Mucosa of rectum (tissue), 2 donors: ENCODE measurements around the gene SERPINA10.
"Not testable (repeated sequence)": the region's sequence is repeated elsewhere in the genome, so short reads cannot be mapped to it uniquely, and the experiment has no call there.

Source experiments
- H3K27ac ChIP-seq, 2 donors: one replicate each; pipeline ENCODE4 v1.7.0; 2013; ENCODE audit warnings: inconsistent platforms in 2 of 2, low read depth in 2 of 2, low read length in 2 of 2
- H3K27me3 ChIP-seq, 2 donors: one replicate each; pipeline ENCODE4 v1.7.0; 2013; ENCODE audit warnings: low read length in 2 of 2; ENCODE audit not compliant: control insufficient read depth in 2 of 2, insufficient read depth in 2 of 2
- H3K36me3 ChIP-seq, 2 donors: one replicate each; pipeline ENCODE4 v1.7.0; 2013; ENCODE audit warnings: low read length in 2 of 2; ENCODE audit not compliant: control insufficient read depth in 2 of 2, insufficient read depth in 2 of 2
- H3K4me1 ChIP-seq, 2 donors: one replicate each; pipeline ENCODE4 v1.7.0; 2013; ENCODE audit warnings: low read length in 2 of 2, mild to moderate bottlenecking in 1 of 2; ENCODE audit not compliant: control insufficient read depth in 2 of 2, insufficient read depth in 2 of 2
- H3K4me3 ChIP-seq, 2 donors: one replicate each; pipeline ENCODE4 v1.7.0; 2013; ENCODE audit warnings: low read length in 2 of 2
- H3K9ac ChIP-seq, 2 donors: one replicate each; pipeline ENCODE4 v1.7.0; 2013; ENCODE audit warnings: low read length in 2 of 2, low read depth in 1 of 2, mild to moderate bottlenecking in 1 of 2
- H3K9me3 ChIP-seq, 2 donors: one replicate each; pipeline ENCODE4 v1.7.0; 2013; ENCODE audit warnings: low read length in 2 of 2; ENCODE audit not compliant: control insufficient read depth in 2 of 2
- donor health status: healthy.
- donor health status: Normal muscosa, but diverticular disease.

SERPINA10 gene

DNA sequence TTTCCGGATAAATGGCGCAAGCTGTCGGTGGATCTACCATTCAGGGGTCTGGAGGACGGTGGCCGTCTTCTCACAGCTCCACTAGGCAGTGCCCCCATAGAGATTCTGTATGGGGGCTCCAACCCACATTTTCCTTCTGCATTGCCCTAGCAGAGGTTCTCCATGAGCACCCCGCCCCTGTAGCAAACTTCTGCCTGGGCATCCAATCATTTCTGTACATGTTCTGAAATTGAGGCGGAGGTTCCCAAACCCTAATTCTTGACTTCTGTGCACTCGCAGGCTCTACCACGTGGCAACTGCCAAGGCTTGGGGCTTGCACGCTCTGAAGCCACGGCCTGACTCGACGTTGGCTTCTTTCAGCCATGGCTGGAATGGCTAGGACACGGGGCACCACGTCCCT, 5.1 kb upstream of the SERPINA10 start:
- H3K27me3 ChIP-seq = no peaks in the 10 kb centered on the region
- no peak overlapping the region for H3K4me3 ChIP-seq

DNA sequence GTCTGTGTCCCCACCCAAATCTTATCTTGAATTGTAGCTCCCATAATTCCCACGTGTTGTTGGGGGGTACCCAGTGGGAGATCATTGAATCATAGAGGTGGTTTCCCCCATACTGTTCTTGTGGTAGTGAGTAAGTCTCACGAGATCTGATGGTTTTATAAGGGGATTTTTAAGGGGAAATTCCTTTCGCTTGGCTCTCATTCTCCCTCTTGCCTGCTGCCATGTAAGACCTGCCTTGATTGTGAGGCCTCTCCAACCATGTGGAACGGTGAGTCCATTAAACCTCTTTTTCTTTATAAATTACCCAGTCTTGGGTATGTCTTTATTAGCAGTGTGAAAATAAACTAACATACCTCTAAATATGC, 3.1 kb upstream of the SERPINA10 start:
- H3K4me3 ChIP-seq, H3K27ac ChIP-seq, H3K9ac ChIP-seq, H3K9me3 ChIP-seq, H3K4me1 ChIP-seq, H3K36me3 ChIP-seq, H3K27me3 ChIP-seq: not testable (repeated sequence)

More for the DNA sequence above, 5.1 kb upstream of the SERPINA10 start:
- H3K4me1 ChIP-seq = no peaks in the 10 kb centered on the region
- H3K27ac ChIP-seq = no peak overlapping the region
- H3K9ac ChIP-seq = no peak overlapping the region
- no peaks in the 10 kb centered on the region for H3K36me3 ChIP-seq
- H3K9me3 ChIP-seq = no peaks in the 10 kb centered on the region

DNA sequence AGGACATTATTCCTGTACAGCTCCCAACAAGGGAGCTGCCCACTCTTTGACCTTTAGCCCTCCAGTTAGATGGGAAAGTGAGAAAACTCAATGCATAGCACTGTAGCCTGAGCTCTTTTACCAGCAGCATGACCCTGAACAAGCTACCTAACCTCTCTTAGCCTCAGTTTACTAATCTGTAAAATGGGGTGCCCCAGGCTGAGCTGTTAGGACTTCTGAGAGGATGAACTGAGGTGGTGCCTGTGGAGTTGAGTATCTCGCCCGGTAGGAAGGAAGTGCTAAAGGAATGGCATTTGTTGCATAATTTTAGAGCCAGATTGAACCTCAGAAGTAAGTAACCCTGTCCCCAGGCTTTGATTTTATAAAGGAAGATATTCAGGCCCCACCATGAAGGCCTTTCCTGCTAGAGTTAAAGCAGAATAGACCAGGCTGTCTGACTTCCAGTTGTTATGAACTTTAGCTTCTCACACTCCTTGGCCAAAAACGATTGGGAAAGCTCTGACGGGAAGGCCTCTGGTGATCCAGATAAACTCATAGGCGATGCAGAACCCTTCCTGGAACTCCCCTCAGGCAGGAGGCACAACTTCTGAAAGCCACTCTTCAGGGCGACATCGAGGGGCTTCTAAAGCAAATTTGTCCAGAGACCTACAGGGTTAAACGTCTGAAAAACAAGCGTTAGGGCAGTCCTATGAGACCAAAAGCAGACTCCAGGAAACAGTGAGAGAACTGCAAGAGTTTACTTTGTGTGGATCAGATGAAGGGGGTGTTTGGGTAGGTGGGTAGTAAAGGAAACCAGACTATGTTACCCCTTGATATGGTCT, 2.5 kb upstream of the SERPINA10 start:
- Histone ChIP-seq H3K9me3 (no peaks in the 10 kb centered on the region), H3K36me3 (no peaks in the 10 kb centered on the region), H3K27me3 (peaks cover 0 to 2% of the 10 kb centered on the region in 2 donors), H3K4me1 (peaks cover 0 to 5% of the 10 kb centered on the region in 2 donors), H3K4me3 (no peak overlapping the region), H3K27ac (no peak overlapping the region), H3K9ac (no peak overlapping the region)

DNA sequence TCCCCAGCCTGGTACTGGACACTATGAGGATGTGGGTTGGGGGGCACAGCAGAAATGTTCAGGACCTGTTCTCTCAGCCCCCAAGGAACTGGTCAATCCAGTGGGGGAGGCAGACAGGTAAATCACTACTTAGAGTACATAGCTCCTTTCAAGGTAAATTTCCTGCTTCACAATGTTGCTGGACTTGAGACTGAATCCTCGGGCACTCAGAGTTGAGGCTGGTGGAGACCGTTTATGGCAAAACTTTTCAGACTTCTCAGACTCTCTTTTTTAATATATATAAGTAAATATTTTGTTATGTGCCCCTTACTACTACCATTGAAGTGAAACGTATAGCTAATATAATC, 483 bp upstream of the SERPINA10 start:
- no peak overlapping the region for H3K4me3 ChIP-seq

DNA sequence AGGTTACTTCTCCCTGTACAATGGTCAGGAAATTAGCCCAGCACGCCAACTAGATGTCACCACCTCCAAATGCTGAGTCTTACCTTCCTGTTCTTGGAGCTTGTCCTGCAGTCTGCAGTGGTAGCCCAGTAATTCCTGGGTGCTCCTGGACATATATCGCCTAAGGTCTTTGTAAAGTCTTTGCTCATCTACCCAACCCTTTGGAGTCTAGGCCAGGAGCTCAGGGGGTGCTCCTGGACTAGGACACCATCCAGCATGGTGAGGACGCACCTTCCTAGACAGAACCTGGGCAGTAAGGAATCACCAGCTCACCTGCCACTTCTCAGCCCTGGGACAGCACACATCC, 569 bp downstream of the SERPINA10 start:
- Histone ChIP-seq H3K4me1 (peaks cover 0 to 5% of the 10 kb centered on the region in 2 donors), H3K27ac (no peak overlapping the region), H3K4me3 (no peak overlapping the region), H3K9ac (peak overlapping the region in 1 of 2 donors; percentile 6), H3K9me3 (no peaks in the 10 kb centered on the region), H3K36me3 (no peaks in the 10 kb centered on the region), H3K27me3 (peaks cover 0 to 2% of the 10 kb centered on the region in 2 donors)

More for the DNA sequence above, 483 bp upstream of the SERPINA10 start:
- Histone ChIP-seq H3K9me3 (no peaks in the 10 kb centered on the region), H3K27ac (no peak overlapping the region), H3K4me1 (peaks cover 0 to 5% of the 10 kb centered on the region in 2 donors), H3K27me3 (peaks cover 0 to 2% of the 10 kb centered on the region in 2 donors), H3K9ac (no peak overlapping the region), H3K36me3 (no peaks in the 10 kb centered on the region)

DNA sequence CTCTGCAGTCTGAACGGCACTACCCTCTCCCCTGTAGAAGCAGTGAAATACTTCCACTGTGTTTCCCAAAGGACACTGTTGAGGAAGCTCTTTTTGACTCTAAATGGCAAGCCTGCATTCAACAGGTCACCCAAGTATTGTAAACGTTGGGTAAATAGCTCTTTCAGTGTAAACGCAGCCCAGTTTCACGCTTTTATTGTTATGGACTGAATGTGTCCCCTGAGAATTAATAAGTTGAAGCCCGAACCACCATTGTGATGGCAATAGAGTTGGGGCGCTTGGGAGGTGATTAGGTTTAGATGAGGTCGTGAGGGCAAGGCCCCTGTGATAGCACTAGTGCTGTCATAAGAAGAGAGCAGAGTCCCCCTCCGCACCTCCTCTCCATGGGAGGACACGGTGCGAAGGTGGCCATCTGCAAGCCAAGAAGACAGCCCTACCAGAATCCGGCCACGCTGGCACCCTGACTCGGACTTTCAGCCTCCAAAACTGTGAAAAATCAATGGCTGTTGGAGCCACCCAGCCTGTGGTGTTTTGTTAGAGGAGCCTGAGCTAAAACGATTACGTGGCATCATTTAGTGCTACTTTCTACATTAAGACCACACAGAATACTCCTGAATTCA, 1.1 kb downstream of the SERPINA10 start:
- Histone ChIP-seq H3K4me1 (peaks cover 0 to 5% of the 10 kb centered on the region in 2 donors), H3K4me3 (no peak overlapping the region), H3K36me3 (no peaks in the 10 kb centered on the region), H3K9ac (no peak overlapping the region), H3K27me3 (peaks cover 0 to 2% of the 10 kb centered on the region in 2 donors), H3K27ac (no peak overlapping the region), H3K9me3 (no peaks in the 10 kb centered on the region)

DNA sequence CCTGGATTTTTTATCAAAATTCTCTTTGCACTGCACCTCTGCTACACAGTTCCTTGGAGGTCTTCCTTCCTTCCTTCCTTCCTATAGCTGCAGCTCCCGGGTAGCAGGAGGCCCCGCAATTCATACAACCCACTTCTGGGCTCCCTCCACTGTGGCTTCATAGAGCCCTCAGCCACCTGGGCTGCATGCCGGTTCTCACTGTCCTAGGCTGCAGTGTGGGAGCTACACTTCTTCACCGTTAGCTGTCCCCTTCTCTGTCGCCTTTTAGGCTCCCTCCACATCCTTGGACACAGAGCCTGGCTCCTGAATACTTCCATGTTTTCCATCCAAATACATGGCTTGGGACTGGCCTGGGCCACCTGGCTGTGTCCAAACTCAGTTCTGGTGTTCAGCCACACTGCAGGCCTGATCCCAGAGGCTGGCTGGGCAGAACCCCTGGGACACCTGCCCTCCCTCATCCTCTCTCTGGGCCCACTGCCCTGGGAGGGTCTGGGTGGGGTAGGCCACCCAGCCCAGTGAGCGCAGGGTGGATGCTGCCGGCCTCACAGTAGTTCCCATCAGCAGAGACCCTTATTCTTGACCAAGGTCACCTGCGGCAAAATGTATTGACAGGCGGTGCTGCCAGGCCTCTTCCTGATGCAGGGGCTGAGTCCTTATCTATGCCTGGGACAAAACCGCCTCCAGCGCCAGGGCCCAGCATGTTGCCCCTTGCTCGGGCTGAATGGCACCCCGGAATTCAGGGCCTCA, 1.7 kb downstream of the SERPINA10 start:
- Histone ChIP-seq H3K36me3 (no peaks in the 10 kb centered on the region), H3K9ac (no peak overlapping the region), H3K9me3 (no peaks in the 10 kb centered on the region), H3K27ac (no peak overlapping the region), H3K27me3 (peaks cover 0 to 2% of the 10 kb centered on the region in 2 donors), H3K4me3 (no peak overlapping the region), H3K4me1 (peaks cover 0 to 5% of the 10 kb centered on the region in 2 donors)

DNA sequence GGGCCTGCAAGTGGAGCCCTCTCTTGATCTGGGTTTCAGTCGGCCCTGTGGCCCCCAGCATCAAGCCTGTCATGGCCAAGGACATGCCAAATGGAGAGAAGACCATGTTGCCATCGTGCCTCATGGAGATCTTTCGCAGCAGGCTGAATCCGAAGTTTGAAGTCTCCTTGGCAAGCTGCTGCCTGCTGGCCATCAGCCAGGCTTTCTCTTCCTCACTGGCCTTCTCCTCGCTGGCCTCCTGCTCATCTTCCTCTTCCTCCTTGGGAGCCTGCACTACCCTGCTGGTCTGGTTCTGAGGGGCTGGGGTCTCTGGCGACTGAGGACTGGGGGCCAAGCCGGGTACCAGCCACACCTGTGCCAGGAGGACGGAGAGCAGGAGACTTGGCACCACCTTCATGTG, 2.9 kb downstream of the SERPINA10 start:
- no peaks in the 10 kb centered on the region for H3K36me3 ChIP-seq
- H3K4me3 ChIP-seq = no peak overlapping the region
- no peaks in the 10 kb centered on the region for H3K9me3 ChIP-seq
- H3K27ac ChIP-seq = no peak overlapping the region
- peaks cover 0 to 5% of the 10 kb centered on the region in 2 donors for H3K4me1 ChIP-seq
- no peak overlapping the region for H3K9ac ChIP-seq
- H3K27me3 ChIP-seq = peaks cover 0 to 2% of the 10 kb centered on the region in 2 donors

DNA sequence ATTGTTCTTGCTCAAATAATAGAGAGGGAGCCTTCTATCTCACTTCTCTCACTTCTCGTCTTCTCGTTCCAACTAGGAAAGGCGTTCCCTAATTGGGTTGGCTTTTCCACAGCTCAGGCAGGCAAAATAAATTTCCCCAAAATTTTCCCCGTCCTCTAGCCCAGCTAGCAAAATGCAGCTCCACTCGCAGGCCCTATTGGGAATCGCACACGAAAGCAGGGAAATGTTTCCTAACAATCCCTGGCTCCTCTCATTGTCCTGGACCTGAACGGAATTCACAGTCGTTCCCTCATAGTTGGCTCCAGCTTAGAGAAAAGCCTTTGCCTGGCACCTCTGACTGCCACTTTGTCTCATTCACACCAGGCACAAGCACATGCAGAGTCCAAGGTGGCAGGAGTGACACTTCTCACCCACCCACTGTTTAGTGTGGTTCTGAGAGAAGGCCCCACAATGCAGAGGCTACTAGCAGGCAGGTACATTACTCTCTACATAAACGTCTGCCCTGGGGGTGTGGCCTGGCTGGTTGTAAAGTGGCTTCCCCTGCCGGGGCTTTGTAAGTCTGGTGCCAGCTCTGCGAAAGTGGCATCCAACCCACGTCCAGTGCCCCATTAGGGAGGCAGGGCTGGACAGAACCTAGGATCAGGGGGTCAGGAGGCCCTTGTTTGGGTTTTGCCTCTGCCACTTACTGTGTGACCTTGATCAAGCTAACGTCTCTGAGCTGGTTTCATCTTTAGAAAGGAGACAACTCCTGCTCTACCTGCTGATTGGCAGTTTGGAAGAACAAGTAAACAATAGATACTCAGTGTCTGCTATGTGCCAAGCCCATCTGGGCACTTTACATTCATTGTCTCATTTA, 4.2 kb downstream of the SERPINA10 start:
- H3K36me3 ChIP-seq = no peaks in the 10 kb centered on the region
- no peak overlapping the region for H3K4me3 ChIP-seq
- peaks cover 0 to 2% of the 10 kb centered on the region in 2 donors for H3K27me3 ChIP-seq
- H3K9ac ChIP-seq = no peak overlapping the region
- peaks cover 0 to 5% of the 10 kb centered on the region in 2 donors for H3K4me1 ChIP-seq
- no peaks in the 10 kb centered on the region for H3K9me3 ChIP-seq
- H3K27ac ChIP-seq = no peak overlapping the region
